Measurements from ENCODE around the gene CRABP2.

CRABP2 gene

GRCh38 chr1:156709757-156710489, 4.5 kb upstream of the CRABP2 start:
- in situ Hi-C loops (cut with HindIII; ENCODE audit: low sequenced_read_pairs): loop anchor here (10.0 kb wide), 2 partner anchors 85 to 145 kb away; partner anchors contain the start of gene INSRR

- in situ Hi-C loops (cut with HindIII; ENCODE audit: low sequenced_read_pairs): no loop called here
These were observed 3.6 kb upstream of the CRABP2 start for GRCh38 chr1:156709031-156709430.

- in situ Hi-C loops (cut with HindIII; ENCODE audit: low sequenced_read_pairs): no loop called here
These were observed 2.9 kb upstream of the CRABP2 start for GRCh38 chr1:156708218-156708661.

- in situ Hi-C loops (cut with HindIII; ENCODE audit: low sequenced_read_pairs): no loop called here
These were observed 2.2 kb upstream of the CRABP2 start for GRCh38 chr1:156707417-156708217.

- in situ Hi-C loops (cut with HindIII; ENCODE audit: low sequenced_read_pairs): no loop called here
These were observed 1.5 kb upstream of the CRABP2 start for GRCh38 chr1:156706657-156707416.

GRCh38 chr1:156705918-156706656, 704 bp upstream of the CRABP2 start:
- in situ Hi-C loops (cut with HindIII; ENCODE audit: low sequenced_read_pairs): no loop called here

GRCh38 chr1:156704930-156705320, 458 bp downstream of the CRABP2 start:
- in situ Hi-C loops (cut with HindIII; ENCODE audit: low sequenced_read_pairs): no loop called here

- in situ Hi-C loops (cut with HindIII; ENCODE audit: low sequenced_read_pairs): no loop called here
These were observed 1.1 kb downstream of the CRABP2 start for GRCh38 chr1:156704166-156704711.

- in situ Hi-C loops (cut with HindIII; ENCODE audit: low sequenced_read_pairs): no loop called here
These were observed 1.6 kb downstream of the CRABP2 start for GRCh38 chr1:156703741-156704140.

- in situ Hi-C loops (cut with HindIII; ENCODE audit: low sequenced_read_pairs): no loop called here
These were observed 2.0 kb downstream of the CRABP2 start for GRCh38 chr1:156703336-156703735.

GRCh38 chr1:156700736-156701531, 4.4 kb downstream of the CRABP2 start:
- in situ Hi-C loops (cut with HindIII; ENCODE audit: low sequenced_read_pairs): no loop called here

- in situ Hi-C loops (cut with HindIII; ENCODE audit: low sequenced_read_pairs): no loop called here
These were observed 6.4 kb downstream of the CRABP2 start for GRCh38 chr1:156698995-156699394.

- in situ Hi-C loops (cut with HindIII; ENCODE audit: low sequenced_read_pairs): no loop called here
These were observed 7.9 kb downstream of the CRABP2 start for GRCh38 chr1:156697481-156697880.

- in situ Hi-C loops (cut with HindIII; ENCODE audit: low sequenced_read_pairs): no loop called here
These were observed 8.6 kb downstream of the CRABP2 start for GRCh38 chr1:156696755-156697154.

GRCh38 chr1:156694690-156694962, 10.8 kb downstream of the CRABP2 start:
- in situ Hi-C loops (cut with HindIII; ENCODE audit: low sequenced_read_pairs): loop anchor here (5.0 kb wide), 1 partner anchor 33 kb away; the partner anchor contains the start of genes ISG20L2 and METTL25B

GRCh38 chr1:156693848-156694689, 11.3 kb downstream of the CRABP2 start:
- in situ Hi-C loops (cut with HindIII; ENCODE audit: low sequenced_read_pairs): loop anchor here (5.0 kb wide), 1 partner anchor 33 kb away; the partner anchor contains the start of genes ISG20L2 and METTL25B

- in situ Hi-C loops (cut with HindIII; ENCODE audit: low sequenced_read_pairs): loop anchor here (5.0 kb wide), 1 partner anchor 34 kb away; the partner anchor contains the start of genes ISG20L2 and METTL25B
These were observed 12.2 kb downstream of the CRABP2 start for GRCh38 chr1:156692925-156693847.
